ENCODE data around the gene ADCY4. TPM values are rescaled to one million over a fixed set of nuclear protein-coding genes. Genes with fewer than 3 reads are reported as not detected.
A peak's percentile ranks its signal among the peaks of the same experiment; 100 is the strongest.

The ADCY4 gene
- total and polyA plus RNA-seq, 2 of the 13 experiments (the other 11 are each of a cell fraction or from before 2014, with no cell fraction given), result 0.03 TPM; not detected in 1

- TF ChIP-seq HMGXB4 (CRISPR knock-in tag; IDR thresholded peaks at IDR 0.05; ENCODE audit: borderline replicate concordance in 1 of 2, low read depth in 1 of 2) (peak; percentile 99), ZNF44 (CRISPR knock-in tag; IDR thresholded peaks at IDR 0.05) (no peak; the same call in 1 of the 2 replicates), ZNF572 (CRISPR knock-in tag; IDR thresholded peaks at IDR 0.05) (peak; percentile 96), PATZ1 (CRISPR knock-in tag; IDR thresholded peaks at IDR 0.05) (peak; percentile 95), ZNF777 (CRISPR knock-in tag; IDR thresholded peaks at IDR 0.05) (peak; percentile 88), ZFP37 (CRISPR knock-in tag; IDR thresholded peaks at IDR 0.05; ENCODE audit: borderline replicate concordance) (no peak; the same call in 1 of the 2 replicates), ZNF577 (CRISPR knock-in tag; IDR thresholded peaks at IDR 0.05; ENCODE audit: borderline replicate concordance, low read depth) (no peak), MAFF (IDR thresholded peaks at IDR 0.05; ENCODE audit: low read depth, low read length) (no peak), ZBTB7B (CRISPR knock-in tag; IDR thresholded peaks at IDR 0.05) (peak; percentile 98), HOXA9 (CRISPR knock-in tag; IDR thresholded peaks at IDR 0.05; ENCODE audit: borderline replicate concordance) (no peak), HMG20B (CRISPR knock-in tag; conservative IDR thresholded peaks at IDR 0.05) (no peak), ZFP91 (CRISPR knock-in tag; IDR thresholded peaks at IDR 0.05; ENCODE audit: borderline replicate concordance) (peak; percentile 94), HMG20A (CRISPR knock-in tag; IDR thresholded peaks at IDR 0.05; ENCODE audit: borderline replicate concordance) (peak; percentile 54; the same call in 1 of the 2 replicates), MED1 (CRISPR knock-in tag; IDR thresholded peaks at IDR 0.05) (peak; percentile 83), RARA (CRISPR knock-in tag; IDR thresholded peaks at IDR 0.05) (peak; percentile 35; the same call in 1 of the 2 replicates), MTERF4 (CRISPR knock-in tag; IDR thresholded peaks at IDR 0.05) (peak; percentile 60; the same call in 1 of the 2 replicates), ZNF615 (CRISPR knock-in tag; IDR thresholded peaks at IDR 0.05; ENCODE audit: borderline replicate concordance) (no peak), ATF1 (CRISPR knock-in tag; IDR thresholded peaks at IDR 0.05) (no peak), ZSCAN5A (CRISPR knock-in tag; IDR thresholded peaks at IDR 0.05; ENCODE audit: borderline replicate concordance) (peak; percentile 72; the same call in 1 of the 2 replicates), CCDC6 (CRISPR knock-in tag; IDR thresholded peaks at IDR 0.05) (no peak; the same call in 1 of the 2 replicates)
These were observed 30.9 kb upstream of the ADCY4 start (continued) for GRCh38 chr14:24365600-24366412.

Measured in HepG2 (cell line).